Measurements from ENCODE around the gene USF1.
"Not testable (repeated sequence)": the region's sequence is repeated elsewhere in the genome, so short reads cannot be mapped to it uniquely, and the experiment has no call there.

USF1 gene

GRCh38 chr1:161079436-161080110, 33.8 kb upstream of the USF1 start:
- DNase-seq (ENCODE audit: low spot score), result no peak

- no peak for DNase-seq (ENCODE audit: low spot score)
Observed at GRCh38 chr1:161077426-161077825, 31.6 kb upstream of the USF1 start.

GRCh38 chr1:161076410-161076809, 30.6 kb upstream of the USF1 start:
- no peak for DNase-seq (ENCODE audit: low spot score)

DNA sequence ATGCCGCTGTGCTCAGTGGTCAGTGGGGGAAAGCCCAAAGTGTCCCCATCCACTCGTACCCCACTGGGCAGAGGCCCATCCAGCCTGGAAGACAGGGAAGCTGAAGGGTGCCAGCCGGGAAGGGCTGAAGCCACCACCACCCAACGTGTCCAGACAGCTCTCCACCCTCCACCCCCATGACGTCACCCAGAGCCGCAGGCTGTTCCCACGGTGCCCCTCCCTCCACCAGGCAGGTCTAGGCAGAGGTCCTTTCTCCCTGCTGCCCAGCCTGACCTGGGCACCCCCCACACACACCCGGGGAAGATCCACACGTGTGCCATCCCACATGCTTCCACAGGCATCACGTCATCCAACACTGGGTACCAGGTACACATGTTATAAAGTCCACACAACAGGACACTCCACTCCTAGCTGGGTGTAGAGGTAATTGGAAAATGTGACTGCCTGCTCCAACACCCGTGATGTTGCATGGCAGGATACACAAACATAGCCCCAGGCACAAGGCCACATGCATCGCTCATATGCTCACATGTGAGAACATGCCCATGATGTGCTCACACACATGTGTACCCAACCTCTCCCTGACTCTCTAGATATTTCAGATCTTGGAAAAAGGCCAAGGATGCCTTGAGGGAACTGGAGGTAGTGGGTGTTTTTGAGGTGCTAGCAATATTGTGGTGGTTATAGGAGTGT, 29.0 kb upstream of the USF1 start:
- DNase-seq (ENCODE audit: low spot score), result no peak

DNA sequence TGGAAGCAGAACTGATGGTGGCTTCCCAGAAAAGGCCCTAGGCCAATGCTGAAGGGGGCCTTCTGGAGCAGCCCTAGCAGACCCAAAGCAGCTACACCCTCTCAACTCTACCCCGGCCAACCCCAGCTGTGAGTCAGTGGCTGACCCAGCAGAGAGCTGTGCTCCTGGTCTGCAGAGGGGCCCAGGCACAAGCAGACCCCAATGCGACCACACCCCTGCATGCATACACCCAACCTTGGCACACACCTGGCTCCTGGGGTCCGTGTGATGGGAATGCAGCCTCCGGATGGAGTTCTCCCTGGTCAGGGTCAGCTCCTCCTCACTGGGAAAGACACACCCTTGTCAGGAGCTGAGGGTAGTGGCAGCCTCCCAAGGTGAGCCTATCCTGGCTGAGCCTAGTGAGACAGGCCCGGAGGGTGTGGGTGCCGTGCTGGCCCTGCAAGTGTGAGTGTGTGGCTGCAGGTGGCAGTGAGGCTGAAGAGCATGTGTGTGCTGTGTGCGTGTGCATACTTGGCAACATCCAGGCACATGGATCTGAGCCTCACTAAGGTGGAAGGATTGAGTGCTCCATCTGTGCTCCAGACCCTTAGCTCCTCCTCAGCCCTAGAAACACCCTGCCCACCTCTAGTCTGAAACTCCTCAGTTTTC, 27.8 kb upstream of the USF1 start:
- no peak for DNase-seq (ENCODE audit: low spot score)

DNA sequence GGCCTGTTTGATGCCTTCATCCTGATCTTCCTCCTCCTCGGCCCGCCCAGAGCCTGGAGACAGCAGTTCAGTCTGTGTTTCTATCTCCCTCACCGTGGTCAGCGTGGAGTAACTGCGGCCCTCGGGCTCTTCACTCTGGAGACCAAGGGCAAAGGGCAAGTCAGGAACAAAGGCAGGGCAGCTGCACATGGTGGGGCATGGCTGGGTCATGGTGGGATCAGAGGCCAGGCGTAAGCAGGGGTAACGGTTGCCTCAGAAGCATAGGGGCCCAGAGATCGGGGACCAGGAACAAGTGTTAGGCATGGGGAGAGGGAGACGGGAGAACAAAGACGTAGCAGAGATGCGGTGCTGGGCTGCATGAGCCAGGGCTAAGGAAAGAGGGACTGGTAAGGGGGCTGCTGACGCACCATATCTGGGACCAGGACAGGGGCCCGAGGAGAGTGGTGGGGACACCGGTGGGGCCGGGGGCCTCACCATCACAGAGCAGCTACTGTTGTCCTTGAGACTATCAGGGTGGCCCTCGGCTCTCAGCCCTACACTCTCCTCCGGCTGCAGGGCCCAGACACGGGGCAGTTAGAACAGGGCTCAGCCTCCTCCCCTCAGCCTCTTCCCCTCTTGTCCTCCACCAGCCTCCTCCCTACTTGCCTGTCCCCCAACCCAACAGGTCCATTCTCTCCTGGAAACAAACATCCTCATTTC, 27.1 kb upstream of the USF1 start:
- no peak for DNase-seq (ENCODE audit: low spot score)

DNA sequence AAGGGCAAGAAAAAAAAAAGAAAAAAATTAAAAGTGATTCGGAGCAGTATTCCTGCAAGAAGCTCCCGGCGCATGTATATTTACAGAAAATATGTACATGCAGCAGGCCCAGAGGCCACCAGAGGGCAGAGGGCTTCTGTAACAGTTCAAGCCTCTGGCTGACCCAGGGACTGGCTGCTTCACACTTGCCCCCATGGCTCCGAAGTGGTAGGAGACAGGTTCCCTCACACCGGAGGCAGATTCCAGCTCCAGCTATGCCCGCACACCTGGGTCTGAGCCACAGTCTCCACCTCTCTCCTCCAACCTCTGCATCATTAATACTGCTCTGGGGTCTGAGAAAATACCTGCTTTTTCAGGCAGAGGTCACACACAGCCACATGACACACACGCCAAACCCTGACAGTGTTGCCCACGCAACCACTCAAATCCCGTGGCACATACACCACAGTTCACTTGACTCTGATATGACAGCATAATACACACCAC, 26.2 kb upstream of the USF1 start:
- peak; percentile 74 for DNase-seq (ENCODE audit: low spot score)

GRCh38 chr1:161070761-161071160, 25.0 kb upstream of the USF1 start:
- DNase-seq (ENCODE audit: low spot score), result no peak

DNA sequence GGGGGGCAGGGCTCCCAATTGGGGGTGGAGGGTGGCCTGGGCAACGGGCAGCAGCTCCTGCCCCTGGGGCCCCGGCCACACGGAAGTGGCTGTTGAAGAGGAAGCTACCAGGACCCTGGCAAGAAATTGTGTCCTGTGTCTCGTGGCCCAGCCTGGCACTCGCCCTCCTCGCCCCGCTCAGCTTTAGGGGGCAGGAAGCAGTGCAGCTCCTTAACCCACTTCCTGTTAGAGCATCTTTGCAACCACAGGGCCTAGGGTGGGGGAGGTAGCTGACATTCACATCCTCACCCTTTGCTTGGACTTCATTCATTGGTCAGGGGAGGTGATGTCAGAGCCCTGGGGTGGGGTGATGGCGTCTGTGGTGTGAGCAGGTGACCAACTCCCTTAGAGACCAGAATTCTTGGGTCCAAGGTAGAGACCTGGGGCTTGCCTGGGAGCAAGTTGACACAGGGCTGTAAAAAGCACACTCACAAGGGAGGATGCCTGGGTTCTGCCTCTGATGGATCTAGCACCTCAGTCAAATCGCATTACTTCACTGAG, 24.0 kb upstream of the USF1 start, which contains the start of gene ARHGAP30:
Gene ARHGAP30 (minus strand): TSS at position 161 of the 540 bp plus-strand sequence. CDS start 267 bp downstream, outside the sequence.
- peak; percentile 96 for DNase-seq (ENCODE audit: low spot score)

DNA sequence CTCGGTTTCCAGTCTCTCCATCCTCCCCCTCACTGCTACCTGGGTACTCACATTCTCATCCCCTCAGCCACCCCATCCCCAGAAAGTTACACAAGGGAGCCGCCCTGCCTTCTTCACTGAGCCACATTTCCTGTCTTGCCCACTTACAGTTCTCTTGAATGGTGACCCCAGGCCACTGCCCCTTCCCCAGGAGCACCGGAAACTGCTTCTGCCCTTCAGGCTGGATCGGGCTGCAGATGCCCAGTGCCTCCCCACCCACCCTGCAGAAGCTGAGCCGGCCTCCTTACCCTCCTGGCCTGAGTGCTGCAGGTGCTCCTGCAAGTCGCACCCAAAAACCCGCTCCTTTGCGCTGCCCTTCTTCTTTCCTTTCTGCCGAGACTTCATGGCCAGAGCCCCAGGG, 23.5 kb upstream of the USF1 start:
- DNase-seq (ENCODE audit: low spot score), result peak; percentile 47

DNA sequence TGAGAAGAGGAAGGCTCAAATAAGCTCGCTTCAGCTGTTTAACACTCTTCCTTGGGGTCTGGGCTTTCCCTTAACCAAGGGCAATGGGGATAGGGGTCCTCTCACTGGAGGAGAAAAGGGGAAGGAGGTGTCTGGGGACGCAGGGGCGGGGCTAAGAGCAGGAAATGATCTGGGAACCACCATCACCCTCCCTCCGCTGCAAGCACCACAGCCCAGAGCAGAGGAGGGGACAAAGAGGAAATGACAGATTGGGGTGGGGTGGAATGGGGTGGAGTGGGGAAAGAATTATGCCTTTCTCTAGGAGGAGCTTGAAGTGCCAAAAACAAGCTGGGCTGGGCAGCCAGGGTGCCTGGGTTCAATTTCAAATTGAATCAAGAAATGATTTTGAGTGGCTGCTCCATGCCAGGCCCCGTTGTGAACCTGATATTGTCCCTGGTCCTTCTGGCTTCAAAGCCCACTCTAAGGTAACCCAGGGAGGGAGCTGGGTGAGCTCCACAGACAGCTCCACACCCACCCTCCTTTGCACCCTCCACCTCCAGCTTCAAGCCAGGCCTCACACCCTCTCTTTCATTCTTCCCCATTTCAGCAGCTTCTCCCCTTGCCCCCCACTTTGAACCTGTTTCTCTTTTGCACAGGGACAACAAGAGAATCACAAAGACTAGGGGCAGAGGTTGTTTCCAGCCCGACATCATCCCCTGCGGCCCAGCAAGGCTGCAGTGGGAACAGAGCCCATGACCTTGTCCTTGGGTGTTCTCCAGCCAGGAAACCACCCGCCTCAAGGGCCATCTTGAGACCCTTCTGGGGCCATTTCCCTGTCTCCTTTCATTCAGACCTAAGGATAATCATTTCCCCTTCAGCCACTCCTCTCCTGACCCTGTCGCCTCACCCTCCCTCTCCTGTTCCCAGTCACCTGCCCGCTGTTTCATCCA, 22.8 kb upstream of the USF1 start:
- DNase-seq (ENCODE audit: low spot score), result peak; percentile 82

DNA sequence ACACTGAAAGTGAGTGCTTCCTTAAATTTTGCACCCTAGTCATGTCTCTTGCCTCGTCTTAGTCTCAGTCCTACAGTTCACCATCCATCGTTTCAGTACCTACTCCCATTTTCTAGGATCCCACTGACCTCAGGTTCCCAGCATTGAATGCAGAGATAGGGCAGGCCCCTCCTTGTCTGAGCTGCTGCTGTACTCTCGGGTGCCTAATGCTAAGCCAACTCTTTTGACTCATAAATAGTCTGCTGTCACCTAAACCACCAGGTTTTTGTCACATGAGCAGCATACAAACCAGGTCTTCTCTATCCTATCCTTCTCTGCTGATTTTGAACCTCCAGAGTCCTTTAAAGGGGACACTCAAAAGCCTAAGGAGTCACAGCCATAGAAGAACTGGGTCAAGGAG, 20.9 kb upstream of the USF1 start:
- no peak for DNase-seq (ENCODE audit: low spot score)

GRCh38 chr1:161065681-161066080, 19.9 kb upstream of the USF1 start:
- not testable (repeated sequence) for DNase-seq (ENCODE audit: low spot score)

DNA sequence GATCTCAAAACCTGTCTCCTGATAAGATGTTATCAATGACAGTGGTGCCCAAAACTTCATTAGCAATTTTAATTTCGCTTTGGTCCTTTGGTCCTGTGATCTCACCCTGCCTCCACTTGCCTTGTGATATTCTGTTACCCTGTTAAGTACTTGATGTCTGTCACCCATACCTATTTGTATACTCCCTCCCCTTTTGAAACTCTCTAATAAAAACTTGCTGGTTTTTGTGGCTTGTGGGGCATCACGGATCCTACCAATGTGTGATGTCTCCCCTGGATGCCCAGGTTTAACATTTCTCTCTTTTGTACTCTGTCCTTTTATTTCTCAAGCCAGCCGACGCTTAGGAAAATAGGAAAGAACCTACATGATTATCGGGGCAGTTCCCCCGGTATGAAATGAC, 18.2 kb upstream of the USF1 start:
- not testable (repeated sequence) for DNase-seq (ENCODE audit: low spot score)

DNA sequence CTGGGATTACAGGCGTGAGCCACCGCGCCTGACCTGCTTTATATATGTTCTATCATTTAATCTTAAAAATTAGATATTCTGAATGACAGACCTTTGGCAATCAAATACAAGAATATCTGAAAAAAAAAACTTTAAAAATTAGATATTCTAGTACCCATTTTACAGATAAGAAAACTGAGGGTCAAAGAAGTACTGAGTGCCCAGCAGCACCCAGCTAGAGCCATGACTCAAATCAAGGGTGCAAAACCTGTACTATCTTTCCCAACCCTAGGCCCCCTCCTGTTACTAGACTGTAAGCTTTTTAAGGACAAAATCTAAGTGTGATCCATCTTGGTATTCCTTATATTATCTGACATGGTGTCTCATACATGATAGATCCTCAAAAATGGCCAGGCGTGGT, 15.6 kb upstream of the USF1 start:
- no peak for DNase-seq (ENCODE audit: low spot score)

DNA sequence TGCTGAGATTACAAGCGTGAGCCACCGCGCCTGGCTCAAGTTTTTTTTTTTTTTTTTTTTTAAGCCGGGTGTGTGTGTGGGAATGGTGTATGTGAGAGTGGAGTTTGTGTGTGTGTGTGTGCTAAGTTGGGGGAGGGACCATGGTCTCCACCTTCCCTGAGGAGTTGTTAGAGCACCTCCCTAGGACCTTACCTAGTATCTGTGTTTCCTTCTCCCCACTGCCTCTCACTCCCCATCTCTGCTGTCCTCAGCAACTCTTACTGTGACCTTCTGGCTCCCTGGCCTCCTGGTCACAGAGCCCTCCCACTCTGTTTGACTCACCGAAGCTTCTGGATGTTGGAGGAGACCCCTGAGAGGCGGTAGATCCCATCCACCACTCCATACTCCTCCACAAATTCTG, 13.5 kb upstream of the USF1 start:
- DNase-seq (ENCODE audit: low spot score), result no peak

DNA sequence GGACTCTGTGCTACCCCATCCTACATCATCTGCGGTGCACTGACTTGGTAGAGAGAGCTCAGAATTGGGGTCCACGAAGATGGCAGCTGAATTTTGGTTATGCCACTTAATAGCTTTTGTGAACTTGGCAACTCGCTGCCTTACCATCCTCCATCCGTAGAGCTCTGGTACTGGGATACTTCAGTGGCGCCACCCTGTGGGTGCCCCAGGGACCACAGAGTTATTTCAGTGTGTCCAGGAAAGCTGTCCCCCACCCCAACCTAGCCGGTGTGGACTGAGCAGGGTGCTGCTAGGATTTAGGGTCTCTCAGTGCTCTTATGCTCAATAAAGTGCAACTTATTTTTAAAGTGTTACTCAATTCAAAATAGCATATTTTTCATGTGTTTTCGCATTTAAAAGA, 9.0 kb upstream of the USF1 start:
- no peak for DNase-seq (ENCODE audit: low spot score)

GRCh38 chr1:161054232-161054631, 8.5 kb upstream of the USF1 start:
- DNase-seq (ENCODE audit: low spot score), result no peak

DNA sequence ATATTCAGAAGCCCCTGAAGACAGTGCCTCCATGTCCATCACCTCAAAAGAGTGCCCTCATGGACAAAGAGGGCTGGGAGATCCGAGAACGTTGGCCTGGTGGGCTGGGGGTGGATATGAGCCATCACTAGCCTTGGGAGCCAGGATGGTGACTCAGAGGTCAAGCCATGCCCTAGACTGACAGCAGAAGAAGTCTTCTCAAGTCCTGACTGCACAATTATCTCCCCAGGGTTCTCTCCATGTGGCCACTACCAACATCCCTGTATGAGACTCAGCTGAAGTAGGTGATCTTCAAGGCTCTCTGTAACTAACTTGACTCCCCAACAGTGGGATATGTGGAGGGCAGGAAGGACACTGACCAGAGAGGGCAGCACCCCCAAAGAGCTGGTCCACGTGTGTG, 7.1 kb upstream of the USF1 start:
- DNase-seq (ENCODE audit: low spot score), result no peak

- no peak for DNase-seq (ENCODE audit: low spot score)
Observed at GRCh38 chr1:161051219-161051618, 5.4 kb upstream of the USF1 start.
